Activated CD4-positive, alpha-beta T cell treated with anti-CD3 and anti-CD28 coated beads for 24 hours (primary cell): Measurements from ENCODE around the gene ANKRD27.

Source experiments
- DNase-seq, 2 donors: peaks; one replicate each; pipeline ENCODE4 v3.0.0-alpha.2; 2020; ENCODE audit warnings: low read depth in 2 of 2

The ANKRD27 gene

GRCh38 chr19:32555786-32556185, 119.2 kb downstream of the ANKRD27 start:
- no peak for DNase-seq

DNA sequence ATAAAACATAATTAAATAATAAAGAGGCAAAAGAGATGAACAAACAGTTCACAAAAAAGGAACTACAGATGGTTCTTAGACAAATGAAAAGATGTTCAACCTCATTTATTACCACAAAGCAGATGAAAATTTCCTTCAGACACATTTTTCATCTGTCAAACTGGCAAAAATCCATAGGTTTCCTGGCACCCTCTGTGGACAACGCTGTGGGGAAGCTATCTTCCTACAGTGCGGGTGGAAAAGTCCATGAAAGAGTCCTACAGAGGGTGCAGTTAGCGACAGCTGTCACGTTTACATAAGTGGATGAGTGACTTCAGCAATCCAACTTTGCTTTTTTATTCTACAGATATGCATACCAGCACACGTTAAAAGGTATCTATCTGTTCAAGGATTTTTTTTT, 124.3 kb downstream of the ANKRD27 start:
- no peak for DNase-seq
